Endothelial cell of umbilical vein (primary cell): ENCODE data around the gene HMGN1. TPM values are rescaled to one million over a fixed set of nuclear protein-coding genes. Genes with fewer than 3 reads are reported as not detected.

Source experiments
- BruUV-seq: library from RNA; stranded (reverse); fragments of 400-500 nt; replicated peaks from 2 replicates; lab custom pipeline; 2021; lab: Mats Ljungman, UMichigan
- CTCF ChIA-PET: fragments of 300-600, 350-600 bp; sonication (Branson Sonifier 250); formaldehyde crosslinking; loops from one replicate; lab custom pipeline; 2021; ENCODE audit warnings: antibody characterized with exemption, inconsistent platforms; lab: Charles Lee
- POLR2A ChIA-PET: fragments of 300-600, 350-600 bp; sonication (Branson Sonifier 250); formaldehyde crosslinking; loops from one replicate; lab custom pipeline; 2021; ENCODE audit warnings: antibody characterized with exemption, inconsistent platforms; lab: Charles Lee
- DNase-seq: peaks from one replicate; pipeline ENCODE4 v3.0.0-alpha.2; 2011; ENCODE audit warnings: low read depth, low spot score
- FAIRE-seq: peaks from 2 replicates; lab custom pipeline; 2011; peaks lifted over from hg19 to GRCh38; lab: Jason Lieb, UNC
- H2AFZ ChIP-seq: 2 replicates; pipeline ENCODE4 v1.6.0; 2012; ENCODE audit warnings: low read depth, low read length, control low read depth, inconsistent platforms
- H3K27ac ChIP-seq: 2 replicates; pipeline ENCODE4 v1.5.1; 2011; ENCODE audit warnings: low read depth, mild to moderate bottlenecking, control low read depth, low read length, moderate library complexity; ENCODE audit not compliant: insufficient read depth
- H3K27me3 ChIP-seq, 2 experiments: 2 replicates each; pipeline versions ENCODE4 v1.6.0 to v1.6.1; 2011; ENCODE audit warnings: low read length in 2 of 2, mixed read lengths in 1 of 2; ENCODE audit not compliant: control insufficient read depth in 2 of 2, insufficient read depth in 2 of 2
- H3K36me3 ChIP-seq, 2 experiments: 2 replicates in 1 of 2; 3 replicates in 1 of 2; pipeline ENCODE4 v1.5.1; 2011; ENCODE audit warnings: low read length in 2 of 2, mild to moderate bottlenecking in 1 of 2, moderate library complexity in 1 of 2; ENCODE audit not compliant: control insufficient read depth in 2 of 2, insufficient read depth in 2 of 2; ENCODE audit errors: extremely low read depth in 1 of 2
- H3K4me1 ChIP-seq: 3 replicates; pipeline ENCODE4 v1.5.1; 2011; ENCODE audit warnings: mild to moderate bottlenecking, low read length; ENCODE audit not compliant: control insufficient read depth, insufficient read depth; ENCODE audit errors: extremely low read depth
- H3K4me2 ChIP-seq: 2 replicates; pipeline ENCODE4 v1.6.1; 2011; ENCODE audit warnings: low read length, control low read depth, mixed read lengths; ENCODE audit not compliant: insufficient read depth
- H3K4me3 ChIP-seq, 3 experiments: fragments of 200-600 bp in 1 of 3; sonication (generic), shearing (Covaris generic) in 1 of 3; replicated peaks in 1 of 3; 2 replicates each; pipeline ENCODE4 v1.5.1; 2011 to 2016; ENCODE audit warnings: control low read depth in 3 of 3, low read length in 3 of 3, mild to moderate bottlenecking in 2 of 3, inconsistent platforms in 1 of 3, low read depth in 1 of 3, moderate library complexity in 1 of 3; ENCODE audit not compliant: insufficient read depth in 1 of 3
- H3K79me2 ChIP-seq: 2 replicates; pipeline ENCODE4 v1.6.0; 2012; ENCODE audit warnings: low read length, inconsistent platforms; ENCODE audit not compliant: control insufficient read depth, insufficient read depth
- H3K9ac ChIP-seq: replicated peaks from 2 replicates; pipeline ENCODE3; 2011; ENCODE audit warnings: low read length, control low read depth; ENCODE audit not compliant: insufficient read depth; ENCODE audit errors: extremely low read depth
- H3K9me1 ChIP-seq: replicated peaks from 3 replicates; pipeline ENCODE4 v1.6.0; 2011; ENCODE audit warnings: mild to moderate bottlenecking, low read length; ENCODE audit not compliant: control insufficient read depth, insufficient read depth; ENCODE audit errors: extremely low read depth
- H3K9me3 ChIP-seq: replicated peaks from 2 replicates; pipeline ENCODE4 v1.5.1; 2012; ENCODE audit warnings: low read length, inconsistent platforms; ENCODE audit not compliant: control insufficient read depth, insufficient read depth
- H4K20me1 ChIP-seq: replicated peaks from 2 replicates; pipeline ENCODE3; 2011; ENCODE audit warnings: mild to moderate bottlenecking, low read length; ENCODE audit not compliant: control insufficient read depth, insufficient read depth; ENCODE audit errors: extremely low read depth
- CTCF ChIP-seq, 2 donors: IDR thresholded peaks; 1 replicate in 1 of 2; 2 replicates in 1 of 2; pipeline ENCODE4 v1.5.1; 2011; ENCODE audit warnings: low read length in 2 of 2, mild to moderate bottlenecking in 2 of 2, moderate library complexity in 2 of 2, control low read depth in 1 of 2, inconsistent platforms in 1 of 2, low read depth in 1 of 2; ENCODE audit not compliant: insufficient read depth in 1 of 2; ENCODE audit errors: extremely low read depth in 1 of 2
- EZH2 ChIP-seq: IDR thresholded peaks from 2 replicates; pipeline ENCODE4 v1.6.1; 2012; ENCODE audit warnings: borderline replicate concordance, low read depth, mild to moderate bottlenecking, moderate library complexity, low read length, inconsistent platforms; ENCODE audit not compliant: severe bottlenecking
- FOS ChIP-seq: IDR thresholded peaks from 2 replicates; pipeline ENCODE4 v1.6.1; 2011; ENCODE audit warnings: mild to moderate bottlenecking, low read length, moderate library complexity, borderline replicate concordance; ENCODE audit not compliant: insufficient read depth
- GATA2 ChIP-seq: IDR thresholded peaks from 2 replicates; pipeline ENCODE4 v1.7.0; 2011; ENCODE audit warnings: low read depth, mild to moderate bottlenecking, moderate library complexity, mixed read lengths, low read length; ENCODE audit not compliant: insufficient read length, insufficient read depth
- JUN ChIP-seq: IDR thresholded peaks from 2 replicates; pipeline ENCODE4 v1.6.1; 2011; ENCODE audit warnings: borderline replicate concordance, low read depth; ENCODE audit not compliant: insufficient read length, insufficient read depth
- MAX ChIP-seq: IDR thresholded peaks from 2 replicates; pipeline ENCODE4 v1.6.1; 2011; ENCODE audit not compliant: insufficient read depth, insufficient read length
- MYC ChIP-seq: IDR thresholded peaks from one replicate; pipeline ENCODE4 v1.6.1; 2011; ENCODE audit warnings: mild to moderate bottlenecking, low read depth, low read length
- POLR2A ChIP-seq: IDR thresholded peaks from 2 replicates; pipeline ENCODE4 v1.6.1; 2012; ENCODE audit warnings: low read depth, mild to moderate bottlenecking, control low read depth, low read length
- POLR2AphosphoS5 ChIP-seq: IDR thresholded peaks from 2 replicates; pipeline ENCODE4 v1.6.1; 2012; ENCODE audit warnings: low read depth, mild to moderate bottlenecking, control low read depth, low read length, moderate library complexity; ENCODE audit not compliant: insufficient read depth
- dilution Hi-C: fragments of 300-500 bp; cut with MboI; formaldehyde crosslinking; loops from one replicate; pipeline ENCODE4 v1.15.0; 2019; ENCODE audit warnings: low sequenced_read_pairs; ENCODE audit not compliant: extremely low pct_ligation_motif_present
- intact Hi-C: fragments of 100-400 bp; cut with micrococcal nuclease; formaldehyde crosslinking; loops from one replicate; pipeline ENCODE4 v1.10.0; 2022
- polyA plus RNA-seq, 4 experiments: library from polyadenylated mRNA; depleted of rRNA in 3 of 4; stranded (reverse) in 3 of 4; unstranded in 1 of 4; fragments of >200 nt; gene quantifications; 2 replicates each; pipeline versions ENCODE4 v1.2.1 to v1.2.3, GENCODE V29; 2011 to 2012; ENCODE audit warnings: missing spikeins in 1 of 4
- total RNA-seq: library from RNA; stranded (reverse); gene quantifications from 2 replicates; pipeline ENCODE4 v1.2.3, GENCODE V29; 2021

Gene HMGN1
- total and polyA plus RNA-seq, 2 donors (not counting 3 experiments of a cell fraction or from before 2014, with no cell fraction given) = 162 to 360 TPM

- Histone ChIP-seq H3K9ac (no peak overlapping the region), H3K79me2 (no peaks in the 10 kb centered on the region), H3K36me3 (no peaks in the 10 kb centered on the region), H3K9me3 (no peaks in the 10 kb centered on the region), H3K27ac (no peak overlapping the region), H3K4me1 (no peaks in the 10 kb centered on the region), H3K9me1 (no peaks in the 10 kb centered on the region), H3K4me2 (no peak overlapping the region), H3K4me3 (no peak overlapping the region), H2AFZ (no peak overlapping the region), H3K27me3 (peaks cover 0 to 2% of the 10 kb centered on the region in 2 experiments), H4K20me1 (no peaks in the 10 kb centered on the region)
- dilution Hi-C loops = no loop called here
- no TSS peak for BruUV-seq
- ChIA-PET CTCF (no interaction called here), POLR2A (no interaction called here)
- no peak for DNase-seq
- FAIRE-seq = no peak
- no peak for TF ChIP-seq MAX
- no peak for TF ChIP-seq MYC
- no peak for TF ChIP-seq EZH2
- no peak for TF ChIP-seq GATA2
- TF ChIP-seq JUN = no peak
- no peak for TF ChIP-seq POLR2A
- TF ChIP-seq CTCF (IDR thresholded peaks at IDR 0.05; ENCODE audit: extremely low read depth in 1 of 2, insufficient read depth in 1 of 2, low read depth in 1 of 2, low read length in 2 of 2) = no peak
- TF ChIP-seq POLR2AphosphoS5 = no peak
- TF ChIP-seq FOS = no peak
- intact Hi-C loops = no loop called here
These were observed 14.3 kb downstream of the HMGN1 start for GRCh38 chr21:39334611-39335010.
